ENCODE measurements around the gene PACC1. TPM values are rescaled to one million over a fixed set of nuclear protein-coding genes. Genes with fewer than 3 reads are reported as not detected.
A peak's percentile ranks its signal among the peaks of the same experiment; 100 is the strongest.

Gene PACC1
- total RNA-seq, 2 experiments from 2014 or later = 10.1 to 14.3 TPM

DNA sequence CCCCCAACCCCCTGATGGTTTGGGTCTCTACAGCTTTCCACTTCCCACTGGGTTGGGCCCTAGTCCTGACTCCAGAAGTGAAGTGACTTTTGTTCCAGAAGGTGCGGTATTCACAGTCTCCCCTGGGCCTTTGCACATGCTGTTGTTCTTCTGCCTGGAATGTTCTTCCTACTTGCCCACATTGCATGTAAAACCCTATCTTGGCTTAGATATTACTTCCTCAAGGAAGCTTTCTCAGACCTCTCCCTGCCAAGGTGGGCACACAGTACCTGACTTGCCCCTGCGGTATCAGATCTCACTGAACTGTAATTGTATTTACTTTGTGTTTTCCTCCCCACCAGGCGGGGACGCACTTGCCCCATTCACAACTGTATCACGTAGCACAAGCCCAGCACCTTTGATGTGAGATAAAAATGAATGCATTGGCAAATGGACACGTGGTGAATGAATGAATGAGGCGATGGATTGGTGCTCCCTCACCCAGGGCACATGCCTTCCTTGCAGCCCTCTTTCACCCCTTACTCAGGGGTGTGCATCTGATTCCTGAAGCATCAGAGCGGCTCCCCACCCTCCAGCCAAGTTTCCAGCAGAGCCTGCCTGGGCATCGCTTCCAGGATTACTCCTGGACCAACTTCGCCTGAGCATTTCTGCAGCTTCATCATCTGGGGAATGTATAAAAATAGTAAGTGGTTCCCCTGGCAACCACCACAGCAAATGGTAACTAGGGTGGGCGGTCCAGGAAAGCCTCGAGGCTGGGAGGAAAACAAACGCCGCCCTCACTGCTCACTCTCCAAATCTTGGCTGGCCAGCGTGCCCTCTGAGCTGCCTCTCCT lies 37.9 kb upstream of the PACC1 start:
- Mint-ChIP-seq H3K4me1 (peaks cover 2% of the 10 kb centered on the region), H3K27me3 (peaks cover 2% of the 10 kb centered on the region), H3K36me3 (no peaks in the 10 kb centered on the region), H3K9me3 (no peaks in the 10 kb centered on the region), H3K4me3 (no peak overlapping the region), H3K27ac (no peak overlapping the region)
- DNase-seq (no peak), ATAC-seq (ENCODE audit: low read depth) (no peak)
- POLR2A ChIA-PET = interaction anchor here (0.5 kb wide), 1 partner anchor 13 kb away, joined by 4 read pairs; no protein-coding TSS in a partner anchor

DNA sequence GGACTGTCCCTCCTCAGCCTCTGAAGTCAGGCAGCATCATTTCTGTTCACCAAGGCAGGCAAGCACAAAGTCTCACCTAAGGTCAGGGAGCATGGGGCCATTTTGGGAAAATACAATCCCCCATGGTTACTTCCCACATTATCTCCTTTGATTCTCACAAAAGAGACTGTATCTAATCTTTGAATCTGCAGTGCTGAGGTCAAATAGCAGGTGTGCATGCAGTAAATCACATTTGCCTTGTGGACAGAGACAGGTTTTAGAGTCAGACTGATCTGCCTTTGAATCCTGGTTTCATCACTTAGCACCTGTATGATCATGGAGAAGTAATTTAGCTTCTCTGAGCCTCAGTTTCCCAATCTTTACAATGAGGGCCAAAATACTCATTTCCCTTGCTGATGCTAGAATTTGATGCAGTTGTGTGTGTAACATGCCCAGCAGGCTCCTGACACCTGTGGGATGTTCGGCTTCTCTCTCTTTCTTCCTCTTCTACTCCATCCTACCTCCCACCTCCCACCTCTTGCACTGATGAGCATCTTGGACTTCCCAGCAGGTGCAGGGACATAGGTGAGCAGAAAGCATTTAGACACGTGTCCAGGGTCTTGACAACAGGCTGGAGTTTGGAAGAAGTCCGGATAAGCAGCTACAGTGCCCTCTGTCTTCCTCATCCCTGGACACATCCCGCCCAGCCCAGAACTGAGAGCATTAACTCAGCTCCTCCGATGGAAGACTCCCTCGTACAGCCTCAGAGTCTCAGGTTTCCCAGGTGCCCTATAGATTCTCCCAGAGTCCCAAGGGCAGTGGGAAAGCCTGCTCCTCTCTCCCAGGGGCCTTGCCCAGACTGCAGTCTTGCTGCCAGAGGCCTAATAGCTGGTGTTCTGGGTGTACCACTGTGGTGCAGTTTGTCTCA lies 37.0 kb upstream of the PACC1 start:
- DNase-seq (no peak), ATAC-seq (ENCODE audit: low read depth) (no peak)
- no peaks in the 10 kb centered on the region for H3K9me3 Mint-ChIP-seq
- H3K27me3 Mint-ChIP-seq = peaks cover under 1% of the 10 kb centered on the region
- POLR2A ChIA-PET = interaction anchor here (0.5 kb wide), 1 partner anchor 12 kb away, joined by 4 read pairs; no protein-coding TSS in a partner anchor
- H3K36me3 Mint-ChIP-seq = no peaks in the 10 kb centered on the region
- no peak overlapping the region for H3K4me3 Mint-ChIP-seq
- H3K4me1 Mint-ChIP-seq = peaks cover 2% of the 10 kb centered on the region
- H3K27ac Mint-ChIP-seq = no peak overlapping the region

DNA sequence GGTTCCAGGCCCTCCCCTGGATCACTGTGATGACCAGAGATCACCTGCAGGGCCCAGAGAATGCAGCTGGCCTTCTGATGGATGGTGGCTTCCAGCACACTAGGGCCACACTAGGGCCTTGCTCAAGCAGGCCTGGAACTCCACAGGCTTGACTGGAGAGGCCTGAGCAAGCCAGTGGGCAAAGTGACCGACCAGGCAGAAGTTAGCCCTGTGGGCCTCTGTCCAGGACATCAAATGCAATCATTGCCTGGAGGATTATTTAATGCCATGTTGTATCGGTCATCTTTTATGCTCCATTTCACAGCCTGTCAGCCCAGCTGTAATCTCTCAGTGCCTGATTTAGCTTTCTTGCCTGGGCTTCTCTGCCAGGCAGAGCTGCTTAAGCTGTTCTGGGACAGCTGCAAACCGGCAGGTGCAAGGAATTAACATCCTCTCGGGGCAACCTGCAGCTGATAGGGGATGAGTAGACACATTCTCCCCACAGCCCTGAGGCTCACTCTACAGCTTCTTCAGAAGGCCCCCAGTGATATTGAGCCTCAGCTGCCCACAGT lies 35.7 kb upstream of the PACC1 start:
- Mint-ChIP-seq H3K4me3 (no peak overlapping the region), H3K27me3 (no peaks in the 10 kb centered on the region), H3K27ac (no peak overlapping the region), H3K9me3 (no peaks in the 10 kb centered on the region), H3K36me3 (peaks cover 1% of the 10 kb centered on the region), H3K4me1 (peaks cover 2% of the 10 kb centered on the region)
- POLR2A ChIA-PET = no interaction called here
- no peak for DNase-seq
- ATAC-seq (ENCODE audit: low read depth) = no peak

DNA sequence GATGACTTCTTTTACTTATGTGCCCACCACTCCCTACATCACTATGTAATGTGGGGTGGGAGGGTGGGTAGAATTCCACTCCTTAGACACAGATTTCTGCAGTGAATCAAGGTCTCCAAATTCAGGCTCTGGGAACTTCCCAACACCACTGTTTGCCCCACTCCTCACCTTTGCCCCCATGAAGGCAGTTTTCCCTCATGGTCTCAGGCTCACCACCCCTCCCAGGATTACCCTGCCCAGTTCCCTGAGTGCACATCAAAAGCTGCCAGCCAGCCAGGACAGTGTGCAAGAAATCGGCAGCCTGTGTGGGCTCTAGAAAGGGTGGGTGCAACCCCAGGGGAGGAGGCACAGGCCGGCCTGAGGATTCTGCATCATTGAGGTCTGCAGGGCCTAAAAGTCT lies 32.8 kb upstream of the PACC1 start:
- no peak for DNase-seq
- H3K4me3 Mint-ChIP-seq = no peak overlapping the region
- no peak for ATAC-seq (ENCODE audit: low read depth)
- H3K9me3 Mint-ChIP-seq = no peaks in the 10 kb centered on the region
- no peak overlapping the region for H3K27ac Mint-ChIP-seq
- POLR2A ChIA-PET = no interaction called here
- H3K36me3 Mint-ChIP-seq = peaks cover 4% of the 10 kb centered on the region
- H3K27me3 Mint-ChIP-seq = no peaks in the 10 kb centered on the region
- H3K4me1 Mint-ChIP-seq = no peaks in the 10 kb centered on the region

DNA sequence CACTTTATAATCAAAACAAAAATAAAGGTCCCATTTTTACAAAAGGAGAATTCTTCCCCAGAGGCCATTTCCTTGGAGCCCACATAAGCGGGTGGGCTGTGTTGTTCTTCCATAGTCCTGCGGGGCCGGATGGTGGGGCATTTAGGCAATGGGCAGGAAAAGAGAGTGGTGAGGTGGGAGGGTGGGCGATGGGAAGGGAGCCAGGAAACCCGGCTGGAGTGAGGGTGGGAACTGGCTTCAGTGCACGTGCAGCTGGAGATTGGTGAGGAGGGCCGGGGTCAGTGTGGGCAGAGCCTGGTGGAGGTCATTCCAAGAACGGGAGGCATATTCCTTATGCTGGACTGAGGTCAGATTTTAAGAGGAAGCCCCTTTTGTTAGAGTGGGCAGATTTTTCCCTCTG lies 31.6 kb upstream of the PACC1 start:
- Mint-ChIP-seq H3K36me3 (peaks cover 4% of the 10 kb centered on the region), H3K27ac (no peak overlapping the region), H3K4me3 (no peak overlapping the region), H3K4me1 (no peaks in the 10 kb centered on the region), H3K9me3 (no peaks in the 10 kb centered on the region), H3K27me3 (no peaks in the 10 kb centered on the region)
- POLR2A ChIA-PET = no interaction called here
- no peak for ATAC-seq (ENCODE audit: low read depth)
- DNase-seq = no peak

DNA sequence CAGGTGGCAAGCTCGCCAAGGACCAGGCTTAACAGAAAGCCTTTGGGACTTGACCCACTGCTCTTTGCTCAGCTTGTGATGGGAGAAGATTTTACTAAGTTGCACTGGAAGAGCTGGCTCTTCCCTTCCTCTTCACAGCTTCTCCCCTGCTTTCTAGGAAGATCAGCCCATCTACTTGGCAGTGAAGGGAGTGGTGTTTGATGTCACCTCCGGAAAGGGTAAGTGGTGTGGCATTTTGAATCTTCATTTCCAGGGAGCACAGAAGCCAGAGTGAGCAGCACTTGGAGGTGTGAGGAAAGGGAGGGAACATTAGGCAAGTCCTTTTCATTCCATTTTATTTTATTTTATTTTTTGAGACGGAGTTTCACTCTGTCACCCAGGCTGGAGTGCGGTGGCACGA lies 27.7 kb upstream of the PACC1 start:
- Mint-ChIP-seq H3K9me3 (no peaks in the 10 kb centered on the region), H3K27ac (no peak overlapping the region), H3K4me3 (no peak overlapping the region), H3K36me3 (peaks cover 4% of the 10 kb centered on the region), H3K27me3 (no peaks in the 10 kb centered on the region), H3K4me1 (peaks cover 1% of the 10 kb centered on the region)
- no peak for ATAC-seq (ENCODE audit: low read depth)
- DNase-seq = no peak
- POLR2A ChIA-PET = no interaction called here

DNA sequence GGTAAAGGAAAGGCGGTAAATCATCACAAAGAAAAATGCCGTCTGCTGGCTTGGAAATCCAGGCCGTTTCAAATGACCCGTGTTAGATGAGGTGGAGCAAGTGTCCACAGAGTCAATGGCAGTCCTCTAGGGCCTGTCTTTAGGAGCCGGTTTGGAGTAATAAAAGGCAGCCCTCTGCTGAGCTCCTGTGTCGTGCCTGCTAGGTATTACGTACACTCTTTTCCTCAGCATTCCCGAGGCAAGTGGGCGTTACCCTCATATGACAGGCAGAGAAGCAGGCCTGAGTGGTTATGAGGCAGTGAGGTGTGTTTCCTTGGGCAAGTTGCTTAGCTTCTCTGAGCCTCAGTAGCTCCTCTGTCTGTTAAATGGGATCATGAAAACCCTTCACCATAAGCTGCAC lies 25.7 kb upstream of the PACC1 start:
- DNase-seq (no peak), ATAC-seq (ENCODE audit: low read depth) (no peak)
- H3K4me3 Mint-ChIP-seq = no peak overlapping the region
- POLR2A ChIA-PET = interaction anchor here (0.7 kb wide), 1 partner anchor 195 kb away, joined by 5 read pairs; no protein-coding TSS in a partner anchor
- peaks cover 4% of the 10 kb centered on the region for H3K4me1 Mint-ChIP-seq
- no peaks in the 10 kb centered on the region for H3K27me3 Mint-ChIP-seq
- no peak overlapping the region for H3K27ac Mint-ChIP-seq
- H3K9me3 Mint-ChIP-seq = no peaks in the 10 kb centered on the region
- peaks cover 2% of the 10 kb centered on the region for H3K36me3 Mint-ChIP-seq

DNA sequence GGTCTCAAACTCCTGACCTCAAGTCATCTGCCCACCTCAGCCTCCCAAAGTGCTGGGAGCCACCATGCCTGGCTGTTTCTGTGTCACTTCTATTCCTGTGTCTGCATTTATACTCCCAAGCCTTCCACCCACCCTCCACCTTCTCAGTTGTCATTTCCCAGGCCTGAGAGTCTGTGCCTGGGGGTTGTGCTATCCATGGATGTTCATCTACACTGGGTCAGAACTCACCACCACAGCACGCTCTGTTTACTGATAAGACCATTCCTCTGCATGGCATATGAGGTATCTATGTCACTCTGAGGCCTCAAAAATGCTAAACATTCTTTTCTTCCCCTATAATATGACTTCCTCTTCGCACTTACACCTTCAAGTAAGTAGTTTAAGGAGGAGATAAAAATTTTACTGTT lies 24.1 kb upstream of the PACC1 start:
- Mint-ChIP-seq H3K36me3 (peaks cover 5% of the 10 kb centered on the region), H3K4me1 (peaks cover 13% of the 10 kb centered on the region), H3K4me3 (no peak overlapping the region), H3K27me3 (no peaks in the 10 kb centered on the region), H3K27ac (no peak overlapping the region), H3K9me3 (no peaks in the 10 kb centered on the region)
- DNase-seq (no peak), ATAC-seq (ENCODE audit: low read depth) (no peak)
- POLR2A ChIA-PET = no interaction called here

DNA sequence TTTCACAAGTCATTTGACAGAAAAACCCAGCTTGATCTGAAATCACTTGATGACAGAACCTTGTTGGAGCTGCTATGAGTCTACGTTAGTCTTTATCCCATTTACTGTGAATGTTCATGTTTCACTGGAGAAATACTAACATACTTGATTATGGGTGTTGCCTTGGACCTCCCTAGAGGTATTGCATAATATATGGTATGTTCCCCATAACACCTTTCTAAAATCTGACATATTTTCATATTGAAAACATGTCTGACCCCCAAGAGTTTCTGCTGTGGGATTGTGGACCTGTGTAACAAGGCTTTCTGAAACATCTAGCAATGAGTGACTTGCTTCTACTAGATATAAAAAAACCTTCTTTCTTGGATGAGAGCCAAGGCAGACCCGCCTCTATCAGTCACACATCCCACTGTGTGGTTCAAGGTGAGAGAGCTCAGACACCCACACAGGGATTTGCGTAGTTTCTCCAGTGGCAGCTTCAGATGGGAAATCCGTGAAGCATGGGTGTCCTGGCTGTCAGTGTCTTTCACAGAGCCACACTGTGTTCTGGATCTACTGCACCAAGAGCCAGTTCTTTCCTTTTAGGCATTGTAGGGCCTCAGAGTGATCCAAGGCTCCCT lies 22.6 kb upstream of the PACC1 start:
- H3K4me1 Mint-ChIP-seq = peaks cover 15% of the 10 kb centered on the region
- ATAC-seq (ENCODE audit: low read depth) = no peak
- no peaks in the 10 kb centered on the region for H3K9me3 Mint-ChIP-seq
- H3K4me3 Mint-ChIP-seq = no peak overlapping the region
- POLR2A ChIA-PET = no interaction called here
- no peak overlapping the region for H3K27ac Mint-ChIP-seq
- H3K27me3 Mint-ChIP-seq = no peaks in the 10 kb centered on the region
- H3K36me3 Mint-ChIP-seq = peaks cover 3% of the 10 kb centered on the region
- DNase-seq = no peak

DNA sequence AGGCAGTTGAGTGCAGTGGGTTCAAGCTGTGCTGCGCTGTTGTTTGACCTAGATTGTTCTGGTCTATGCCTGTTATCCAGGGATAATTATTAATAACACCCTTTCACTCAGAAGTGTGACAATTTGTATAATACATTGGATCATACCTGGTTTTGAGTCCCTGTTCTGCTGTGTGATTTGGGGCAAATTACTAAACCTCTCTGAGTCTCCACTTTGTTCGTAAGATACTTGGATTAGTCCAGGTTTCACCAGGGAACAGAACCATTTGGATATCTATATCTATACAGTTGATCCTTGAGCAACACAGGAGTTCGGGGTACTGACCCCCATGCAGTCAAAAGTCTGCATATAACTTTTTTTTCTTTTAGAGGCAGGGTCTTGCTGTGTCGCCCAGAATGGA lies 20.3 kb upstream of the PACC1 start:
- POLR2A ChIA-PET = no interaction called here
- ATAC-seq (ENCODE audit: low read depth) (no peak), DNase-seq (no peak)
- Mint-ChIP-seq H3K9me3 (no peaks in the 10 kb centered on the region), H3K36me3 (peaks cover 3% of the 10 kb centered on the region), H3K4me3 (no peak overlapping the region), H3K4me1 (peaks cover 22% of the 10 kb centered on the region), H3K27ac (no peak overlapping the region), H3K27me3 (no peaks in the 10 kb centered on the region)

DNA sequence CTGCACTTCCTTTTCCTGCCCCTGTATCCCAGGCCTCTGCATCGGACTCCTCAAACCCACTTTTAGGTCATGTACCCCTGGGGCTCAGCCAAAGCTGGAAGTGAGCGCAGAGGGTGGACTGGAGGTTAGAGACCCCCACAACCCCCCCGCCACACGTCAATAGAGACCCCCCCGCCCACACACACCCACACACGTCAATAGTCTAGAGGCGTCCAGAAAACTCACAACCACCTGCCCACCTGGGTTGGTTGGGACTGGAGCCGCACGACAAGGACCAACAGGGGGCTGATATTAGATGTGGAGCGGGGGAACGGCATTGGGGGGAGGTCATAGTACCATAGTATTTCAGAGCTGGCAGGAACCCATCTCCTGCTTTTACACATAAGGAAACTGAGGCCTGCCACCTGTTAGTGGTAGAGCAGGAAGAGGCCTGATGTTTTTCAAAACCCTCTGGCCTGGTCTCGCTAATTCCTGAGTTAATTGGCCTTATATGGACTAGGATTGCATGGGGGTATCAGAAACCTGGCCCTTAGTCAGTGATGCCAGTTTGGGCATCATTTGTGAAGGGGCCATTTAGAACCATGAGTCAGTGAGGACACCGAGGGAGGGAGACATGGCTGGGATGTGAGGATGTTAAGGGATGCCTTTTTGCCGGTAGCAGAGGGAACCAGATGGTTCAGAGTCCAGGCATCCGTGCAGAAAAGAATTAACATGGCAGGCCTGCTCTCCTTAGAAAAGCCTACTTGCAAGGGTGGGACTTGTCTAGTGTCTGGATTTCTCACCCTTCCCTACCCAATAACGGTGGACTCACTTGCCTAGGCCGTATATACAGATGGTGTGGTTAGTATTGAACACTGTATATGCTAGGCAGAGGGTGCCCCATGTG lies 19.1 kb upstream of the PACC1 start:
- H3K27me3 Mint-ChIP-seq = no peaks in the 10 kb centered on the region
- H3K27ac Mint-ChIP-seq = no peak overlapping the region
- H3K4me3 Mint-ChIP-seq = peak overlapping the region; percentile 77
- H3K4me1 Mint-ChIP-seq = peaks cover 22% of the 10 kb centered on the region
- no peaks in the 10 kb centered on the region for H3K9me3 Mint-ChIP-seq
- H3K36me3 Mint-ChIP-seq = peaks cover 3% of the 10 kb centered on the region
- POLR2A ChIA-PET = interaction anchor here (1.3 to 2.1 kb wide), 3 partner anchors 10 to 398 kb away, joined by 3 to 9 read pairs (median 9); partner anchors contain the start of genes DTL, INTS7 and PACC1
- DNase-seq (no peak), ATAC-seq (ENCODE audit: low read depth) (no peak)
